EH (cell line): ENCODE results near the gene COL20A1.

ENCODE experiments used
- DNase-seq: peaks from one replicate; pipeline ENCODE4 v3.0.0-alpha.2; 2015; ENCODE audit warnings: low read depth

Gene COL20A1

GRCh38 chr20:63261060-63261794 is 31.8 kb upstream of the COL20A1 start:
- no peak for DNase-seq

- DNase-seq = no peak
These were observed 31.0 kb upstream of the COL20A1 start for GRCh38 chr20:63261795-63262528.

- DNase-seq = no peak
These were observed 30.1 kb upstream of the COL20A1 start for GRCh38 chr20:63262836-63263235.

GRCh38 chr20:63264000-63264399 is 29.0 kb upstream of the COL20A1 start:
- no peak for DNase-seq

GRCh38 chr20:63264519-63264918 is 28.5 kb upstream of the COL20A1 start:
- no peak for DNase-seq

GRCh38 chr20:63265891-63266515 is 27.0 kb upstream of the COL20A1 start:
- peak; percentile 68 for DNase-seq

- no peak for DNase-seq
These were observed 25.3 kb upstream of the COL20A1 start for GRCh38 chr20:63267691-63268090.

- no peak for DNase-seq
These were observed 24.7 kb upstream of the COL20A1 start for GRCh38 chr20:63268256-63268655.

- DNase-seq = no peak
These were observed 24.1 kb upstream of the COL20A1 start for GRCh38 chr20:63268671-63269439.

- no peak for DNase-seq
These were observed 23.3 kb upstream of the COL20A1 start for GRCh38 chr20:63269724-63270123.

- DNase-seq = no peak
These were observed 22.2 kb upstream of the COL20A1 start for GRCh38 chr20:63270606-63271325.

GRCh38 chr20:63272105-63273058 is 20.6 kb upstream of the COL20A1 start, which contains the start of gene ARFGAP1:
TSS of gene ARFGAP1 (plus strand) at chr20:63272813. CDS start at chr20:63275581, 2,768 bp downstream.
- peak; percentile 91 for DNase-seq

- DNase-seq = no peak
These were observed 19.9 kb upstream of the COL20A1 start for GRCh38 chr20:63273059-63273579.

- peak; percentile 81 for DNase-seq
These were observed 19.2 kb upstream of the COL20A1 start for GRCh38 chr20:63273635-63274380.

GRCh38 chr20:63274381-63275228 is 18.4 kb upstream of the COL20A1 start:
- DNase-seq = peak; percentile 27

GRCh38 chr20:63275825-63276224 is 17.2 kb upstream of the COL20A1 start:
- DNase-seq = no peak

- DNase-seq = no peak
These were observed 16.0 kb upstream of the COL20A1 start for GRCh38 chr20:63276956-63277355.
